Peyer's patch (tissue), 4 donors: Measurements from ENCODE around the gene MRPL12. TPM values are rescaled to one million over a fixed set of nuclear protein-coding genes. Genes with fewer than 3 reads are reported as not detected.
"Not testable (repeated sequence)": the region's sequence is repeated elsewhere in the genome, so short reads cannot be mapped to it uniquely, and the experiment has no call there.

ENCODE experiments used
- DNase-seq, 3 donors: peaks; one replicate each; pipeline ENCODE4 v3.0.0-alpha.2; 2017 to 2019
- H3K27ac ChIP-seq, 4 donors: fragments of 200-600 bp; sonication (generic); one replicate each; pipeline ENCODE4 v1.5.1; 2016 to 2019
- H3K27me3 ChIP-seq, 2 donors: fragments of 200-600 bp; sonication (generic); one replicate each; pipeline ENCODE4 v1.5.1; 2019
- H3K36me3 ChIP-seq, 3 donors: fragments of 200-600 bp; sonication (generic); one replicate each; pipeline ENCODE4 v1.5.1; 2016 to 2019
- H3K4me1 ChIP-seq, 4 donors: fragments of 200-600 bp; sonication (generic); one replicate each; pipeline ENCODE4 v1.5.1; 2016 to 2019
- H3K4me3 ChIP-seq, 4 donors: fragments of 200-600 bp; sonication (generic); 1 replicate in 3 of 4; 2 replicates in 1 of 4; pipeline ENCODE4 v1.5.1; 2016 to 2019; ENCODE audit warnings: mild to moderate bottlenecking in 1 of 4
- H3K9me3 ChIP-seq, 4 donors: fragments of 200-600 bp; sonication (generic); one replicate each; pipeline ENCODE4 v1.5.1; 2016 to 2019; ENCODE audit warnings: mild to moderate bottlenecking in 1 of 4
- CTCF ChIP-seq, 6 experiments: fragments of 450-650 bp in 4 of 6; fragments of 200-600 bp in 2 of 6; sonication (generic) in 1 of 6; IDR thresholded peaks; one replicate each; pipeline ENCODE4 v1.5.1; 2017 to 2019; ENCODE audit warnings: antibody characterized with exemption in 6 of 6, mild to moderate bottlenecking in 3 of 6, moderate library complexity in 1 of 6
- POLR2A ChIP-seq, 2 donors: fragments of 450-650 bp; IDR thresholded peaks; one replicate each; pipeline ENCODE4 v1.5.1; 2017; ENCODE audit warnings: antibody characterized with exemption in 2 of 2, mild to moderate bottlenecking in 2 of 2, moderate library complexity in 2 of 2
- total RNA-seq, 4 donors: library from RNA; depleted of rRNA; stranded (reverse); fragments of >200 nt; gene quantifications; one replicate each; pipeline ENCODE4 v1.1.0, GENCODE V29; 2016

Gene MRPL12
- total RNA-seq, 4 donors from 2014 or later: 65.6 to 99.9 (median 76.4) TPM

DNA sequence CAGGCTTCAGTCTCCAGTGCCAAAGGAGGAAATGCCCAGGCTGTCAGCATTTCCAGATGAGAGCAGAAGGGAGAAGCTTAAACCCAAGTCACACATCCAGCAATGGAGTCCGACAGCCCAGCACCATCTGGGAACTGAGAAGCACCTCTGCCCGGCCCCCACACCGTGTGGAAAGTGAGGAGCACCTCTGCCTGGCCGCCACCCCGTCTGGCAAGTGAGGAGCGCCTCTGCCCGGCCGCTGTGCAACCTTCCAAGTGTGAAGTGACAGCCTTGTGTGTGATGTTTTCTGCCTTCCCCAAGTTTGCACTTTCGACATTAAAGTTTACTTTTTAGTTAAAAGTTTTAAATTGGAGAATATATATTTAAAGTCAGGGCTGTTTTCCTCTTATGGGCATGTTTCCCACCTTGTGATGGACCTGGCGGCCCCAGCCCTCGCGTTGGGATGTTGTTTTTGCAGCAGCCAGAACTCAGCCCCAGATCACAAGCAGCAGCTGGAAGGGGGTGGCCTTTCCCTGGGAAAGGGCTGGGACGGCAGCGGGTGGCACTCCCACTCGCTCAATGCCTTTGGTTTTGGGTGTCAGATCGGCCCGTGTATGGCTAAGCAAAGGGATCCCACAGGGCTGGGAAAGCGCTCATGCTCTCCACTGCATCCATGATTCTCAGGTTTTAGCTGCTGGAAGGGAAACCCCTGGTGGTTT is 29.5 kb upstream of the MRPL12 start:
- Histone ChIP-seq H3K27me3 (no peaks in the 10 kb centered on the region), H3K4me1 (no peaks in the 10 kb centered on the region), H3K9me3 (no peaks in the 10 kb centered on the region), H3K27ac (no peak overlapping the region), H3K36me3 (peaks cover 0 to 52% (median 0%) of the 10 kb centered on the region in 3 donors), H3K4me3 (no peak overlapping the region)
- DNase-seq: no peak
- no peak for TF ChIP-seq POLR2A (IDR thresholded peaks at IDR 0.05)
- TF ChIP-seq CTCF (IDR thresholded peaks at IDR 0.05): no peak

DNA sequence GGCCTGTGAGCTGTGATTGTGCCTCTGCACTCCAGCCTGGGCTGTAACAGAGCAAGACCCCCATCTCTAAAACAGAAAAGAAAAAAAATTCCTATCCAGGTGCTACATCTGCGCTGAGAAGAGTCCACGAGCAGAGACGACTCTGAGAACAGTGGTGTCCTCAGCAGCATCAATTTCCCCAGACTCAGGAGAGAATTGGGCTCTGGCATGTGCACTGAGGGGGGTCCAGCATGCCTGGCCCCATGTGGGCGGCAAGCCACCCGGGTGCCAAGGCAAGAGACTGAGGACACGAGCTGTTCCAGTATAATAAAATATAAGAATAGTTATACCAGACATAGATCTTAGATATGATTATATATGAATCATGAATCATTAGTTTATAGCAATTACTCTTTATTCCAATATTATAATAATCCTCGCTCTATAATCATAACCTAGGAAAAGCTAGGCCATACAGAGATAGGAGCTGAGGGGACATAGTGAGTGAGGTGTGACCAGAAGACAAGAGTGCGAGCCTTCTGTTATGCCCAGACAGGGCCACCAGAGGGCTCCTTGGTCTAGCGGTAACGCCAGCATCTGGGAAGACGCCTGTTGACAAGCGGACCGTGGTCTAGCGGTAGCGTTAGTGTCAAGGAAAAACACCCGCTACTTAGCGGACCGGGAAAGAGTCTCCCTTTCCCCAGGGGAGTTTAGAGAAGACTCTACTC is 27.5 kb upstream of the MRPL12 start:
- not testable (repeated sequence) for H3K9me3 ChIP-seq, H3K4me1 ChIP-seq, H3K27me3 ChIP-seq, H3K4me3 ChIP-seq, H3K27ac ChIP-seq, DNase-seq
- peaks cover 0 to 36% (median 0%) of the 10 kb centered on the region in 3 donors for H3K36me3 ChIP-seq
- TF ChIP-seq CTCF (IDR thresholded peaks at IDR 0.05): peak; percentile 24 to 73 (median 64)

- Histone ChIP-seq H3K36me3 (peaks cover 0 to 29% (median 0%) of the 10 kb centered on the region in 3 donors), H3K27ac (no peak overlapping the region), H3K9me3 (no peaks in the 10 kb centered on the region), H3K4me3 (no peak overlapping the region), H3K27me3 (no peaks in the 10 kb centered on the region), H3K4me1 (peaks cover 0 to under 1% (median 0%) of the 10 kb centered on the region in 4 donors)
- TF ChIP-seq CTCF (IDR thresholded peaks at IDR 0.05) (no peak), POLR2A (IDR thresholded peaks at IDR 0.05) (no peak)
- DNase-seq: no peak
Observed at GRCh38 chr17:81676906-81677305, 26.3 kb upstream of the MRPL12 start.

- TF ChIP-seq POLR2A (IDR thresholded peaks at IDR 0.05) (no peak), CTCF (IDR thresholded peaks at IDR 0.05) (no peak)
- Histone ChIP-seq H3K27ac (no peak overlapping the region), H3K36me3 (peaks cover 0 to 7% (median 0%) of the 10 kb centered on the region in 3 donors), H3K27me3 (no peaks in the 10 kb centered on the region), H3K4me3 (no peak overlapping the region), H3K9me3 (no peaks in the 10 kb centered on the region), H3K4me1 (peaks cover 0 to 18% (median 13%) of the 10 kb centered on the region in 4 donors)
- DNase-seq: peak in 1 of 3 donors; percentile 45
Observed at GRCh38 chr17:81680150-81680549, 23.0 kb upstream of the MRPL12 start.

- Histone ChIP-seq H3K4me3 (no peak overlapping the region), H3K27ac (no peak overlapping the region), H3K27me3 (no peaks in the 10 kb centered on the region), H3K36me3 (peaks cover 0 to 18% (median 0%) of the 10 kb centered on the region in 3 donors), H3K9me3 (no peaks in the 10 kb centered on the region), H3K4me1 (peaks cover 0 to 26% (median 20%) of the 10 kb centered on the region in 4 donors)
- peak in 1 of 3 donors; percentile 44 for DNase-seq
- TF ChIP-seq POLR2A (IDR thresholded peaks at IDR 0.05) (no peak), CTCF (IDR thresholded peaks at IDR 0.05) (no peak)
Observed at GRCh38 chr17:81681672-81682071, 21.5 kb upstream of the MRPL12 start.
